ELR (cell line): ENCODE results near the gene MST1.

Experiments
- DNase-seq: peaks from one replicate; pipeline ENCODE4 v3.0.0-alpha.2; 2015; ENCODE audit warnings: low read depth

The MST1 gene

DNA sequence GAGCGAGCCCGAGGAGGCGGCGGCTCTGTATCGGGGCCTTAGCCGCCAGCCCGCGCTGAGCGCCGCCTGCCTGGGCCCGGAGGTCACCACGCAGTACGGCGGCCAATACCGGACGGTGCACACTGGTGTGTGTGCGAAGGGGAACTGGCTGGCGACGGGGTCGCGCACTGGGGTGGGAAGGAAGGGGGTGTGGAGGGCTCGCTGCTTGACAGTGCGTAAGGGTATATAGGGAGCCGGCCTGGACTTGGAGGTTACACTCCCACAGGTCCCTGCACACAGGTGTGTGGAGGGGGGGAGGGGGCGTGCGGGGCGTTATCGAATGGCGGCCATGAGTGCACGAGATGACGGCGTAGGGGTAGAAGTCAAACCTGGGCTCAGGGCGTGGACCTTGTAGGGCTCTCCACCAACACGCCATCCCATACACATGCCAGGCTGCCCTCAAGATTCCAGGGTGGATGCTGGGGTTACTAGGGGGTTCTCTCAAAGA is 14.7 kb downstream of the MST1 start:
- DNase-seq = no peak

DNA sequence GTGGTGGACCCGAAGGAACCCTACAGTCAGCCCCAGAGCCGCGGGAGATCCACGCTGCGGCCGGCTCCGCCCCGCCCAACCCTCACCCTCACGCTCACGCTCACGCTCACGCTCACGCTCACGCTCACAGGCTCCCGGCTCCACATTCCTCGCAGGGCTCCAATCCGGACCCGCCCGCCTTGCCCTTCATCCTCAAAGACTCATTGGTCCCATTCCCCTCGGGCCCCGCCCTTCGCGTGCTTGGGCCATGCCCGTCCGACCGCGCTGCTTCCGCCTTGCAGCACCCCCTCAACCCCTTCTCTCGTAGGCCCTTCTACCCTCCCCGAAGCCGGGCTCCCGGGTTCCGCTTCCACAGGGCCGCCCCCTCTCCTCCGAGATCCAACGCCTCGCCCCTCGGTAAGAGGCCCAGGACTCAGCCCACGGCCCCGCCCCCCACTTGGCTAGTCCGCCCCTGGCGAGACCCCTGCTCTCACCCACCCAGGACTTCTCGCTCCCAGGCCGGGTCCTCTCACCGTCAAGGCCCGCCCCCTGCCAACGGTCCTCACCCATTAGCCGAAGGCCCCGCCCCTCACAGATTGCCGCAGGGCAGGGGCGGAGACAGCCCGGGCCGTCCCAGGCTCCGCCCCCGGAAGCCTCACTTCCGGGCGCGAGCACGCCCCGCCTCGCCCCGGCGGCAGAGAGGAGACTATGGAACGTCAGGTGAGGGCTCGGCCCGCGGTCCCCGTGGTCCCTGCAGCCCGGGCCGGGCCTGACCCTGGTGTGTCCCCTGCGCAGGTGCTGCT is 15.4 kb downstream of the MST1 start, which contains the start of gene APEH:
Gene APEH (plus strand): TSS at position 637 of the 782 bp plus-strand sequence. CDS start 51 bp downstream, at position 688.
- peak; percentile 99 for DNase-seq

DNA sequence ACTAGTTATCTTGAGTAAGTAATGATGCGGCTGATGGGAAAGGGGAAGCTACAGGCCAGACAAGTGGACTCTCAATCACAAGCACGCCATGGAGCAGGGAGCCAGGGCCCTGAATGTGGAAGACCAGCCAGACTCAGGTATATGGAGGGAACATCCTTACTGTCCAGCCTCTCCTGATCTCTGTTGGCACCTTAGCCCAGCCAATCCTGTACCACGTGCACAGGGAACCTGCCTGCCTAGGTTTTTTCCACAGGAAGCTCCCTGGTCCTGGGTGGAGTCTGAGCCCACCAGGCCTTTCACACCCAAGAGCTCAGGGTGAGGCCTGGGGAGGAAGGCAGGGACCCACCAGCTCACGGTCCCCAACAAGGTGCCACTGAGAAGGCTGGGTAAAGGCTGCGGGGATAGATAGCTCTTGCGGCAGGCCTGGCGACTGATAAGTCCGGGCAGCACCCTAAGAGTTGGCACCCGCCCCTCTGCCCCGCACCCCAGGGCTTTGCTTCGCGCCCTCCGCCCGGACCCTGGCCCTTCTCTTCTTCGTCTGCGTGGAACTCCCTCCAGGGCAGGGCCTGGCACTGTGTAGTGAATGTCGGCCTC is 16.1 kb downstream of the MST1 start:
- DNase-seq = peak; percentile 35

DNA sequence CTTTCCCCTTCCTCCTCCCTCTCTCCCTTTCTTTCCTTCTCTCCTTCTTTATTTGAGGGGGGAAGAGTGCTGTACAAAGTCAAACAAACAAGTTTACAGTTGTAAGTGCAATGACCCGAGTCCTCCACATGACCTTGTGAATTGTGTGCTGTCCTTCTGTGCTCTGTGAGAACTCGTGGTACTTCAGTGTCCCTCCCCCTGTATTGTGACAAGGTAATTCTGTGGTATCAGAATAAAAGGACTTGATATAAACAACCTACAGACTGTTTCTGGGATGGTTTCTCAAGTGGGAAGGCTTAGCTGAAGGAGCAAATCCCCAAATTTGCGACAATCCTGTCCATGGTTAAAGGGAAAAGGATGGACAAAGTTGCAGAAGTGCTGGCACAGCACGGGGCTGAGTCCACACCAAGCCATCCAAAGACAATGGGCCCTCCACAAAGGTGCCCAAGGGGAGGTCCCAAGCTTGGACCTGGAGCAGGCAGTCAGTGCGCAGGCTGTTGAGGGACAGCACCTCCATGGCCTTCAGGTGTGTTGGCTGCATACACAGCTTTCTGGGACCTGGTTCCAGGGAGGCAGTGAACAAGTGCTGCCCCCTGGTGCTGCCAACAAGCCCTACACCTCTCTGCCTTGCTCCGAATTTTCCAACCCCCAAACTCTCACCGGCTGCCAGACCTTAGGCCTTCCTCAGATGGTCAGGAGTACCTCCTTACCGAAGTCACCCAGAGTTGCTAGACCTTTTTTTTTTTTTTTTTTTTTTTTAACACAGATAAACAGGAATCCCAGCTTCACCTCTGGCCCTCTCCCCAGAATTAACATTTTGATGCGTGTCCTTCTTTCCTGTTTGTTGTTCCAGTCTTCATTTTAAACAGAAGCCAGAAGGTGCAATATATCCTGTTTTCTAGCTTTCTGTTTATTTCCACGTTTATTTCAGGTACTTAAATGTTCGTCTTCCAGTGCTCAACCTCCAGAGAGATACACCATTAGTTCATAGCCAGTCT is 17.7 kb downstream of the MST1 start:
- DNase-seq = peak; percentile 70

DNA sequence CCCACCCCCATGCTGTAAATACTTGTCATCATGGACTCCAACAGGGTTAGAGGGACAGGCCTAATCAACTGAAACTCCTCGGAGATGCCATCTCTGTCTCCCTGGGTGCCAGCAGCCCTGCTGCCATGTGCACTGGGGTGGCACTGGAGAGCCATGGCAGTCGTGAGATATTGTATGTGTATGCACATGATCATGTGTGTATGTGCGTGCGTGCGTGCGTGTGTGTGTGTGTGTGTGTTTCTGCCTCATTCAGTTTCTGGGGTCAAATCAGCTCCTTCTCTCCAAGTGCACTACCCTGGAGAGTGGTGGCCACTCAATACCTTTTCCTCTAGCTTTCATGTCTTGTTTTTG is 18.4 kb downstream of the MST1 start:
- no peak for DNase-seq

- no peak for DNase-seq
These were observed 19.9 kb downstream of the MST1 start for GRCh38 chr3:49669352-49669751.

DNA sequence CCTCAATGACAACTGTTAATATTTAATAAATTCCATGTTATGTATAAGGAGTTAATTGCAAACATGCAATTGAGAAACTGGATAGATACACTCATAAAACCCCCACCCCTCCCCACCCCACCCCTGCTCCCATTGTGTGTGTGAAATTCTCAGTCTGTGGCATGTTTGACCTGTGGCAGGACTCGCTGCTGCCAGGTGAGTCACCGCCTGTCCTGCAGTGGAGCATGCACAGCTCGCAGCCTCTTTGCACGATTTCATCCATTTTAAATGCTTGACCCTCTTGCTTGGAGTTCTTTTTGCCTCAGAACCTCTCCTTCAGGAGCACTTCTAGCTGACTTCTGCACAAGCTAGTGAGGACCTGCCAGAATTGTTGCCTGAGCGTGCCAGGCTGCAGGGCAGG is 20.4 kb downstream of the MST1 start:
- peak; percentile 60 for DNase-seq

DNA sequence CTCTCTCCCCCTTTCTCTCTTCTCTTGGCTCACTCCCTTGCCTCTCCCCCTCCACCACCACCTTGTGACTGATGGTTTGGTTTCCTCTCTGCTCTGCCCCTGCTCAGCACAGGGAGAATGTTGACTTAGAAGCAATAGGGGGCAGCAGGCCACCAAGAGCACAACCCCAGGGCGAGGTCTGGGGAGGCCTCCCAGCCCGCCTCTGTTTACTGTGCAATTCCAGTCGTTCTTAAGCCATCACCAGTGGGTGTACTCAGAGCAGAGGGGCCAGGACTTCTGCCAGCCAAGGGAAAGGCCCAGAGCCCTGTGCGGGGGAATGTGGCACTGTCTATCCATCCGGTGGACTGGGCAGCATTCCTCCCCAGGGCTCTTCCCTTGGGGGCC is 20.9 kb downstream of the MST1 start:
- DNase-seq = peak; percentile 13

DNA sequence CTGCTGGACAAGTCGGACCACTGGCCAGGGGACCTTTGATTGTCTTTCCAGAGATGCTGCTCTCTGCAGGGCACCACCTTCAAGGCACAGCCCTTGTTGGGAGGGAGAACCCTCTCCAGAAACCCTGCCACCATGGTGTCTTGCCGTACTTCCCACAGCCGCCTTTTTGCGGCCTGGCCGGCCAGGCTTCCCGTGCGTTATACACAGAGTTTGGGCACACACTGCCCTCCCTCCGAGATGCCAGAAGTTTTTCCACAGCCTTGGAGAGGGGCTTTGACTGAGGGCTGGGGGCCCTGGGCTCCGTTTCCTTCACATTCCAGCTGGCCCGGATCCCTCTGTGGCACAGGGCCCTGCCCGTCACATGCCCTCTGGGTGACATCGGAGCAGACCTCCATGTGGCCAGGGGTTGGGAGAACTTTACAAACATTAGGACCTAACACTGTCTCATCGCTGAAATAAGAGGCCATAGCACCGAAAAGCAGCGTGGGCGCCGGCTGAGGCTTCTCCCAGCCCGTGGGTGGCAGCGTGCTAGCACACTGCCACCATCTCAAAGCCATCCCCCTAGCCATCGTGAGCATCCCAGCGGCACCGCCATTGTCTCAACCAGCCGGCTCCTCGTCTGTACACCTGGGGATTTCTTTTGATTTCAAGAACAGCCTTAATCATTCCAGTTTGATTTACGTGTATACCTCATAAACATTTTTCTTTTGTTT is 21.4 kb downstream of the MST1 start:
- no peak for DNase-seq

GRCh38 chr3:49666592-49666991 is 22.7 kb downstream of the MST1 start:
- DNase-seq = no peak

DNA sequence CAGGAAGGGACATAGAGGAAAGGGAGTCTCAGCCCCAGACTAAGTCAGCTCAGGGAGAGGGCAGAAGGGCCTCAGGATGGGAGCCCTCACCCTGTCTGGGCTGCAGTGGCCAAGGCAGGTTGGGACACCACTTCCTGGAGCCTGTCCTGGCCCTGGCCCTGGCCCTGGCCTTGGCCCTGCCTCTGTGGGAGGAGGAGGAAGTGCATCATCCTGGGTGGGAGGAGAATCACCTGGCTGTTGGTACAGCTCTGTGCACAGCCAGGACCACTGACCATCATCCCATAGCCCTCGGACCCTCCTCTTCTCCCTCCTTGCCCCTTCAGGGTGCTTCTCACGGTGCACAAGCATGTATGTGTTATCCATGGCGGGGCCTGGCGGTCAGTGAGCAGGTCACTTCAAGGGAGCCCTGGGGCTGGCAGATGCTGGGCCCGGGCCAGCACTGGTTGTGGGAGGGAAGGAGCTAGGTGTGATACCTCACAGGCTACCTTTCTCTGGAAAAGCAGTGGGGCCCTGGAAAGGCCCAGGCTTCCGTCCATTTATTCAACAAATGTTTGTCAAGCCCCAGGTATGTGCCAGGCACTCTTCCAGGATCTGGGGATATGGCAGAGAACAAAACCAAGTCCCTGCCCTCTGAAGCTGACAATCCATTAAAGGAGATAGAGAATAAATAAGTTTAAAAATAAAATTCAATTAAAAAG is 23.3 kb downstream of the MST1 start:
- DNase-seq = no peak

DNA sequence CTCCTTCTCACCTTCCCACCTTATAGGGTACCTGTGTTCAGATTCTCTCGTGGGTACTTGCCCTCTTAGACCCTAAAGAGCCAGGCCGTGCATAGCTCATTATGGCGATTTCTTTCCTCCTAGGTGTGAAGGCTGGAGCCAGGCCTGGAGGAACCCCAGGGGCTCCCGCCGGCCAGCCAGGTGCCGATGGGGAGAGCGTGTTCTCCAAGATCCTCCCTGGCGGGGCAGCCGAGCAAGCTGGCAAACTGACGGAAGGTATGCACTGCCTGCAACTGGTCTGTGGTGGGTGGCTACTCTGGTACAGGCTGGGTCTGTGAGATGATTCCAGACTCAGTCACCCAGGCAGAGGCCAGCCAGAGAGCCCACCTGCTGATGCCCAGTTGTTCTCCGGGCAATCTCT is 25.0 kb downstream of the MST1 start:
- no peak for DNase-seq

GRCh38 chr3:49663831-49664230 is 25.4 kb downstream of the MST1 start:
- DNase-seq = no peak

GRCh38 chr3:49662720-49663413 is 26.4 kb downstream of the MST1 start:
- DNase-seq = no peak

DNA sequence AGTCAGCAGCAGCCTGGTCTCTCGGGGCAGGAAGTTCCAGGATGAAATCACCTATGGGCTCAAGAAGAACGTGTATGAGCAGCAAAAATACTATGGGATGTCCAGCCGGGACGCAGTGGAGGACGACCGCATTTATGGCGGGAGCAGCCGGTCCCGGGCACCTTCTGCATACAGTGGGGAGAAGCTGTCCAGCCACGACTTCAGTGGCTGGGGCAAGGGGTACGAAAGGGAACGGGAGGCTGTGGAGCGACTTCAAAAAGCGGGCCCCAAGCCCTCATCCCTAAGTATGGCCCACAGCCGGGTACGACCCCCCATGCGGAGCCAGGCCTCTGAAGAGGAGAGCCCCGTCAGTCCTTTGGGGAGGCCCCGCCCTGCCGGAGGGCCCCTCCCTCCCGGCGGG is 27.3 kb downstream of the MST1 start:
- DNase-seq = no peak

DNA sequence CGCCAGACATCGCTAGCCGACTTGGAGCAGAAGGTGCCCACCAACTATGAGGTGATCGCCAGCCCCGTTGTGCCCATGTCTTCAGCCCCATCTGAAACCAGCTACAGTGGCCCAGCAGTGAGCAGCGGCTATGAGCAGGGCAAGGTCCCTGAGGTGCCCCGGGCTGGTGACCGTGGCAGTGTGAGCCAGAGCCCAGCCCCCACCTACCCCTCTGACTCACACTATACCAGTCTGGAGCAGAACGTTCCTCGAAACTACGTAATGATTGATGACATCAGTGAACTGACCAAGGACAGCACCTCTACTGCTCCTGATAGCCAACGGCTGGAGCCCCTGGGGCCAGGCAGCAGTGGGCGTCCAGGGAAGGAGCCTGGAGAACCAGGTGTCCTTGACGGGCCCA is 28.0 kb downstream of the MST1 start:
- peak; percentile 26 for DNase-seq

- no peak for DNase-seq
These were observed 29.5 kb downstream of the MST1 start for GRCh38 chr3:49659756-49660155.

DNA sequence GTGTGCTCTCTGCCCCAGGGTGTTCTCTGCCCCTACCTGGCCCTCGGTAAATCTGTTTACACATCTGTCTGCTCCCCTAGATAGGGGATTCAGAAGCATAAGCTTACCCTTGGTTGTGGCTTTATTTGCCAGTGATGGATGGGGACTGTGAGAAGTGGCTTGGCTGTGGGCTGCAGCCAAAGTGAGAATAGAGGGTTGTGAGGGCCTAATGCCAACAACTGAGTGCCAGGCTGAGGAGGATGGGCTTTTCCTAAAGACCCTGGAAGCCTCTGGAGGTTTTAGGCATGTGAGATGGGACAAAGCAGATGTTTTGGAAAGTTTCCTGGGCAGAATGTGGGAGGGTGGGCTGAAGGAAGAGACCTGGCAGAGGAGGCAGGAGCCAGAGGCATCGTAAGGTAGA is 30.6 kb downstream of the MST1 start:
- DNase-seq = no peak

- no peak for DNase-seq
These were observed 31.9 kb downstream of the MST1 start for GRCh38 chr3:49657208-49657915.

GRCh38 chr3:49656541-49657112 is 32.6 kb downstream of the MST1 start:
- DNase-seq = peak; percentile 20
